Measurements from ENCODE around the gene ANKRD49.

ANKRD49 gene

DNA sequence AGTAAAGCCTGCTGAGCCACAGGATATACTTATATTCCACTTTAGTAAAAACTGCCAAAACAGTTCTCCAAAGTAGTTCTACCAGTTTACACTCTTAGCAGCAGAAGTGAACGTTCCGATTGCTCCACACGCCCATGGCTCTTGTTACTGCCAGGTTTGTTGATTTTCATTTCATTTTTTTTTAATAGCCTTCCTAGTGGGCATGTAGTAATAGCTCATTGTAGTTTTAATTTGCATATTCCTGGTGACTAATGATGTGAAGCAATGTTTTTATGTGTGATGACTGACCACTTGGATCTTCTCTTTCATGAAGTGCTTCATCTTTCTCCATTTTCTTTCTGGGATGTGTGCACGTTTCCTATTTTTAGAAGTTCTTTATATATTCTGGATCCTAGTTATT lies 13.7 kb downstream of the ANKRD49 start:
- no peak for DNase-seq

- peak; percentile 56 for DNase-seq
Observed at GRCh38 chr11:94511932-94512781, 18.4 kb downstream of the ANKRD49 start, which contains the start of gene C11orf97. C11orf97 (plus strand) TSS chr11:94512461; CDS start chr11:94512529, 68 bp downstream.

DNA sequence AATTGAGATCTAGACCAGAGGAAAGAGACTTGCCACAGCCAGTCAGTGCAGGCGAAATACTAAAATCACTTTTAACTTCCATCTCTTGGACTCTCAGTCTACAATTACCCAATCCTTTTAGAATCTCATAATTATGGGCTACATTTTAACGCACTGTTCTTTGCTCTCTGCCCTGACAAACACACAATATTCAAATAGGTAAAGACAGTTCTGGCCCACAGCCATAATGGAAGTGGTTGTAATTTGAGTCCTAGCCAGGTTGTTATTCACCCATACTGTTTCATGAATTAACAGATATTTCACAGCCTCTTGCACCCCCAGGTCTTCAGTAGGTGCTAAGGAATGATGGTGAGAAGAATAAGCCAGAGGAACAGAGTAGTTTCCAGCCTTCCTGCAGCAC lies 19.3 kb downstream of the ANKRD49 start:
- DNase-seq, result peak; percentile 89

- no peak for DNase-seq
Observed at GRCh38 chr11:94515398-94515797, 21.6 kb downstream of the ANKRD49 start.

GRCh38 chr11:94516725-94517124 lies 22.9 kb downstream of the ANKRD49 start:
- DNase-seq, result no peak

DNA sequence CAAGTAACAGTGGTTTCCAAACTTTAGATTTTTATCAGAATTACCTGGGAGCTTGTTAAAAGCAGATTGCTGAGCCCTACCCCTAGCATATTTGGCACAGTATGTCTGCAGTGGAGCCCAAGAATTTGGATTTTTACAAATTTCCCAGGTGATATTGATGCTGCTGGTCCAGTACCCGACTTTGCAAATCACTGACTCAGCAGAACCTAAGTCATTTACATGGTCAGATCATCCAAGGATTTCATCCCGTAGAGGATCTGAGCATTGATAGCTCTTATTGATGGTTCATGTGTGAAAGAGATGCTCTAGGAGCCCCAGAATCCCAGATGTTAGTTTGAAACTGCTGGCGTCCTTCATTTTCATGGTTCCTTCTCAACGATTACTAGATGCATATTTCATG lies 24.5 kb downstream of the ANKRD49 start:
- DNase-seq, result no peak

DNA sequence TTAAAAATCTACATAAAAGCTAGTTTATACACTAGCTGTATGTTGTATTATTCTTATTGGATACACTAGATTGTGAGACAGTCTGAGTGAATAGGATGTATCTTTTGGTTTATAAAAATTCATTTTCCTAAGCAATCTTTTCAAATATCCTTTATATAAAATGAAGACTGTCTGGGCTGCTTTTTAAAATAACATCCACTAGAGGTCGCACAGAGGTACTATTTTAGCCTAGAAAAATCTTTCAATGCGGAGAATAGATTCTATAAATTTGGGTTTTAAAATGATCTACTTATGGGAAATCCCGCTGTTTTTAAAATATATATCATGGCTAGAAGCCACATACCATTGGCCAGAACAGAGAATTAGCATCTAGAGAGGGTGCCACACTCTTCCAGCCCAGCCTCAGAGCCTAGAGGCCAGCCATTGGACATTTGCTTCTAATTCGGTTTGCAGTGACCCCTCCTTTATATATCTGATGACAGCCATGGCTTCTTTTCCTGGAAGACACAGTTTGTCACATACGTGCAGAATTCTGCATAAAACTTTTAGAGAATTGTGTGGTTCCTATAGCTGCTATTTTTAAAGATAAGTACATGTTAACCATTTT lies 25.8 kb downstream of the ANKRD49 start:
- peak; percentile 70 for DNase-seq

DNA sequence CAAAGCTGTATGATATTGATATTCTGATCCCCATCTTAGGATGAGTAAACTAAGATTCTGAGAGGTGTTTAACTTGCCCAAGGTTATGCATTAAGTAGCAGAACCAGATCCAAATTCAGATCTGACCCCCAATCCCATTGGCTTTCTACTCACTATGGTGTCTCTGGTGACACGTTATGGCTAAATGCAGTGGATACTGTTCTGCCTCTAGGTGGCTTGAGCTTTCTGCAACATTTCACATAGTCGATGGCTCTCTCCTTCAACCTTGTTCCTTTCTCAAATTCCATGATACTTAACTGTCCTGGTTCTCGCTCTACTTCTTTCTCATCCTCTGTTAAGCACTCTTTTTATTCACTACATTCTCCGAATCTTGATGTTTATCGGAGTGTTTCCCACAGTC lies 27.9 kb downstream of the ANKRD49 start:
- no peak for DNase-seq

DNA sequence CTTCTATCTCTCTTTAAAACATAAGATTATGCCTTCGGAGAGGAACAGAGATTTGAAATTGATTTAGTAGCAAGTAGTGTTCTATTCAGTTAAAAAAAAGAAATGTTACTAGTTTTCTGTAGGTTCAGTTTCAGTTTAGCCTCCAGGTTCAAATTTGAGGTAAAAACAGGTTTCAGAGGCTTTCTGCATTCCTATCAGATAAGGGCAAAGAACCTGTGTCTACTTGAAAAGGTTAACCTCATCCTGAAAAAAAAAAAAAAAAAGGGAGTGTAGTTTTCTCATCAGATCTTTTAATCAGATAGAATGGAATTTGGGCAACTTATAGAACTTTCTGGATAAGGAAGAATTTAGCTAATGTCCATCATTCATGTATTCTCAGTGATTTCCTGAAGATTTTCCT lies 30.6 kb downstream of the ANKRD49 start:
- DNase-seq, result no peak

DNA sequence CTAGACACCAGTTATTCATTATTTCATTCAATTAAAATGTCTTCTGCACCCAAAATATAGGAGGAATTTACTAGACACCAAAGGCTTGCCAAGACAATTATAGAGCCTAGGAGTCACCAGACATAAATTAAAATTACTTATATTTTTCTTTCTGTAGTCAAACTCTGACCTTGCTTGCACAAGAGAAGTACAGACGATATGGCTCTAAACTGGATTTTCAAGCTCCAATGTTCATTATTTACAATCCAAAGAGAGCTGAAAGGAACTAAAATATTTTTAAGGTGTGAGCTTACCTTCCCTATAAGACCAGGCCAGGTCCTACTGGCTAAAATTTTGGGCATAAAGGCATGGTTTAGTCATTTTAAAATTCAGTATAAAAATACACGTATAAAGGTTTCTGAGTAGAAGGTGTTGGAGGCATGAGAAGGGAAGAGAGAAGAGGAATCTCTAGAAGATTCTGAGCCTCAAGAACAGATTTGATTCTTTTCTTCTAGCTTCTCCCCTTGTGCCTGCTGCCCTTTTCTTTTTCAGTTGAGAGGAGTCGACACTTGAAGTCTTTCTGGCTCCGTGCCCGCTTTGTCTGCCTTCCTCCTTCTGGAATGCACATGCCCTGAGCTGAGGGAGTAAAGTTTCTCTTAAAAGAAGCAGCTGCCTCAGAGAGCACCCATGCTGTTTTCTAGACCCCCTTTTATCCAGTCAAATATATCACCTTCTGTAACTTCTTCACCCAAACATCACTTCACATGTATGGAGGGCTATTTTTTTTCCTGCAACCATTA lies 32.0 kb downstream of the ANKRD49 start:
- DNase-seq, result peak; percentile 91

DNA sequence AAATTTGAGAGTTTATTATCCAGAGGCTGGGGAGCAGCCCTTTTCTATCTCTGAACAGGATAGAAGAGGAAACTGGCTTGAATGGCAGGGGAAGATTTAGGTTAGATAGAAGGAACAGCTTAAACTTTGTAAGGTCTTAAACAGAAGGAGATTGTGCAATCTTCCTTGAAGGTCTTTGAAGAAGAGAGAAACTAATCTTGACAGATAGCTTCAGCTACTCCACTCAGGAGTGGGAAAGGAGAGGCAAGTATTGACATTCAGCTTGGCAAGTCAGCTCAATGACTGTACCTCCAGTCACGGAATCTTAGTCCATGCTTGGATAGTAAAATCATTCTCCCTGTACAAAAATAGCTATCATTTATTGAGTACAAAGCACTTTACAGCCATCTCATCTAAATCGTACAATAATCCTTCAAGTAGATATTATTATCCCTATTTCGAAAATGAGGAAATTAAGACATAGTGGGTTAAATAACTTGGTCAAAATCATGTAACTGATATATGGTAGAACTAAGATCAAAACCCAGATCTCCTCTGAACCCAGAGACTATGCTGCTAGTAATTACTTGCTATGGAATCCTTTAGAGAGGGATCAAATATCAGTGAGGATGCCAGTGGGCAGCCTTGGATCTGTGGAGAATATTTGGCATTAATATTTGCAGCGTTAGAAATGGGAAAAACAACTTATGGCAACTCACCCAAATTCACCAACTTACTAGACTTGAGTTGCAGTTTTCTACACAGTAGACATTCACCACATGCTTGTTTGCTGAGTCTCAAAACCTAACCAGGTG lies 33.1 kb downstream of the ANKRD49 start:
- no peak for DNase-seq

- no peak for DNase-seq
Observed at GRCh38 chr11:94528551-94528950, 34.8 kb downstream of the ANKRD49 start.

- DNase-seq, result no peak
Observed at GRCh38 chr11:94532211-94532610, 38.4 kb downstream of the ANKRD49 start.

DNA sequence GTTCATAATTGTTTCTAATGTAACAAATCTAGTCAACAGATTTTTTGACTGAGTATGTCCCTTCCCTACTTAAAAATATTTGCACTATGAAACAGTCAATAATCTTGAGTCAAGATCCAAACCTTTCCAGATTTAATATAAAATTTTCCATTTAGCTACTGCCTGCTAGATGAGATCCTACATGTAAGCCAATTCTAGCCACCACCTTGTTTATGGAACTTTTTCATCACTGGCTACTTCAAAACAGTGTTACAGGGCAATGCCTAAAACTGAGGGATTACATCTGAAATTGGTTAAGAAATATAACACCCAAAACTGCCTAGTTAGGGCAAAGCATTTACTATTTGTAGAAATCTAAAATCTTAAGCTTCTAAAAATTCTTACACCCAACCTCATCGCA lies 39.4 kb downstream of the ANKRD49 start:
- DNase-seq, result no peak

DNA sequence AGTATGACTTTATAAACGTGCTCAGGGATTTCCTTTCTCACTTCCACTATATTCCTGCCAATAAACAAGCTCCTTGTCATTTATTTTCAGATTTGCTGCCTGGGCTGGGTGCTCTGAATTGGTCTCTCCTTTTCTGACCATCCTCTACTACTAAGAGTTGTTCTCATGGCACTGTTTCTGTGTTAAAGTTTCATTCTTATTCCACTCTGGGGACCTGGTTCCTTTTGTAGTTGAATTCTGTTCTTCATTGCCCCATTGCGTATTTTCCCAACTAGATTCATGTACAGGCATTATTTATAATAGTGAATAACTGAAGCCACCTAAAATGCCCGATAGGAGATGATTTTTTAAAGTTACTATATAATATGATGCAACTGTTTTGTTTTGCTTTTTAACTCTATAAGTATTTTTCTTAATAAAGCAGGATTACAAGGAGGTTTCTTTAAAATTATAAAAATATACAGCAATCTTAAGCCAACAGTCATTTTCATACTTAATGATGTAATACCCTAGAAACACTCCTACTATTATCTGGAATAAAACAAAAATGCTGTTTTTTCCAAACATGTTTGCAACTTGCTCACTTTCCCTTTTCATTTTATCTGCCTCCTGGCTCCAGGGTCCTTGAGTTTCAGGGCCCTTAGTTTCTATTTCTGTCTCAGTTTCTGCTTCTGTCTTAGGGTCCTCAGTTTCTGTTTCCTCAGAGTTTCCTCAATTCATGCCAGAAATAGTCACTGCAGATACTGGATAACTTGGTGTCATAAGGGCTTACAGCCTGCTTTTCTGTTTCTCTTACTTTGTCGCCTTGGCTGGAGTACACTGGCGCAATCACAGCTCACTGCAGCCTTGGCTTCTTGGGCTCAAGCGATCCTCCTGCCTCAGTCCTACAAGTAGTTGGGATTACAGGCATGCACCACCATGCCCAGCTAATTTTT lies 40.2 kb downstream of the ANKRD49 start:
- no peak for DNase-seq

- DNase-seq, result no peak
Observed at GRCh38 chr11:94536386-94536785, 42.6 kb downstream of the ANKRD49 start.

- DNase-seq, result no peak
Observed at GRCh38 chr11:94537031-94537600, 43.3 kb downstream of the ANKRD49 start.

GRCh38 chr11:94539420-94539819 lies 45.6 kb downstream of the ANKRD49 start:
- DNase-seq, result no peak

DNA sequence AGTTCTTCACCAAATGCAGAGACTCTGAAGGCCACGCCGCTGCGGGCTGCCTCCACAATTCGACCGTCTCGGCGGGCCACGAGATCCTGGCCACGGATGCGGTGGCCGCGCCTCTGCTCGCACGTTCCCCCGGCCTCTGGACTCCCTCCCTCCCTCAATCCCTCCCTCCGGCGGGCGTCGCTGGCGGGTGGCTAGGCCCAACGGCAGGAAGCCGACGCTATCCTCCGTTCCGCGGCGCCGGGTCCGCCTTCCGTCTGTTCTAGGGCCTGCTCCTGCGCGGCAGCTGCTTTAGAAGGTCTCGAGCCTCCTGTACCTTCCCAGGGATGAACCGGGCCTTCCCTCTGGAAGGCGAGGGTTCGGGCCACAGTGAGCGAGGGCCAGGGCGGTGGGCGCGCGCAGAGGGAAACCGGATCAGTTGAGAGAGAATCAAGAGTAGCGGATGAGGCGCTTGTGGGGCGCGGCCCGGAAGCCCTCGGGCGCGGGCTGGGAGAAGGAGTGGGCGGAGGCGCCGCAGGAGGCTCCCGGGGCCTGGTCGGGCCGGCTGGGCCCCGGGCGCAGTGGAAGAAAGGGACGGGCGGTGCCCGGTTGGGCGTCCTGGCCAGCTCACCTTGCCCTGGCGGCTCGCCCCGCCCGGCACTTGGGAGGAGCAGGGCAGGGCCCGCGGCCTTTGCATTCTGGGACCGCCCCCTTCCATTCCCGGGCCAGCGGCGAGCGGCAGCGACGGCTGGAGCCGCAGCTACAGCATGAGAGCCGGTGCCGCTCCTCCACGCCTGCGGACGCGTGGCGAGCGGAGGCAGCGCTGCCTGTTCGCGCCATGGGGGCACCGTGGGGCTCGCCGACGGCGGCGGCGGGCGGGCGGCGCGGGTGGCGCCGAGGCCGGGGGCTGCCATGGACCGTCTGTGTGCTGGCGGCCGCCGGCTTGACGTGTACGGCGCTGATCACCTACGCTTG lies 50.2 kb downstream of the ANKRD49 start, which contains the start of gene FUT4:
TSS of gene FUT4 (plus strand) at position 227 of the 951 bp plus-strand sequence. CDS start at position 440, 213 bp downstream.
- peak; percentile 86 for DNase-seq

All from DMS79 treated with DMSO at 0.1 percent for 48 hours (cell line).